Hippocampal formation (tissue), 2 donors: ENCODE data around the gene UQCR10.

Experiments used
- DNase-seq, 2 donors: peaks; one replicate each; lab custom pipeline; 2025; lab: John Stamatoyannopoulos, UW

UQCR10 gene

DNA sequence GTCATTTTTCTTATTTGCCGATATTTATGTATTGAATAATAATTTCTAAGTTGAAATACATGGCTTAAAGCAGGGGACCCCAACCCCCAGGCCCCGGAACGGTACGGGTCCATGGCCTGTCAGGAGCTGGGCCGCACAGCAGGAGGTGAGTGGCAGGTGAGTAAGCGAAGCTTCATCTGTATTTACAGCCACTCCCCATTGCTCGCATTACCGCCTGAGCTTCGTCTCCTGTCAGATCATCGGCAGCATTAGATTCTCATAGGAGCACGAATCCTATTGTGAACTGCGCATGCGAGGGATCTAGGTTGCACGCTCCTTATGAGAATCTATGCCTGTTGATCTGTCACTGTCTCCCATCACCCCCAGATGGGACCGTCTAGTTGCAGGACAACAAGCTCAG lies 4.9 kb upstream of the UQCR10 start:
- no peak for DNase-seq

- no peak for DNase-seq
These were observed 1.1 kb upstream of the UQCR10 start for GRCh38 chr22:29765905-29766631.

DNA sequence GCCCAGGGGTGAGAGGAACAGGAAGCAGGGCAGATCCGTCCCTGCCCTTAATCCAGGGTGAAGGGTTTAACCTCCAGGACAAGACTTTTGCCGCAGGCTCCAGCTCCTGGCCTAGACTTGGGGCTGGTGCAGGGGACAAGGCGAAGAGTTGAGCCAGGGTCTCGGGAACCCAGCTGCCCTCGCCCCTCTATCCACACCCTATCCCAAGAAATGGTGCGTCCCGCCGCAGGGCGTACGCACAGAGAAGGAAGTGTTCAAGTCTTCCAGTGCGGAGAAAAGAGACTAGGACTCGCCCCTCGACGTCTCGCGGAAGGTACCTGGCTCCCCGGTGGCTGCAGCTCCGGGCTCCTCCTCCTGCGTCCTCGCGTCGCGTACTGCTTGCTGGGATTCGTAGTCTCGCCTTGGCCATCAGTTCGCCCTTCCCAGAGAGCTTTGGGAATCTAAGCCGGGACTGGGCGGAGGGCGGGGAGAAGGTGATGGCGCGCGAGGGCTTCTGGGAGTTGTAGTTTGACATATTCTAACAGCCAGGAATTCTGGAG lies 468 bp upstream of the UQCR10 start, which contains the start of gene ZMAT5:
ZMAT5 (minus strand) TSS at position 376 of the 539 bp plus-strand sequence. CDS start 18,463 bp downstream, outside the sequence.
- DNase-seq, result peak; percentile 91 to 97

DNA sequence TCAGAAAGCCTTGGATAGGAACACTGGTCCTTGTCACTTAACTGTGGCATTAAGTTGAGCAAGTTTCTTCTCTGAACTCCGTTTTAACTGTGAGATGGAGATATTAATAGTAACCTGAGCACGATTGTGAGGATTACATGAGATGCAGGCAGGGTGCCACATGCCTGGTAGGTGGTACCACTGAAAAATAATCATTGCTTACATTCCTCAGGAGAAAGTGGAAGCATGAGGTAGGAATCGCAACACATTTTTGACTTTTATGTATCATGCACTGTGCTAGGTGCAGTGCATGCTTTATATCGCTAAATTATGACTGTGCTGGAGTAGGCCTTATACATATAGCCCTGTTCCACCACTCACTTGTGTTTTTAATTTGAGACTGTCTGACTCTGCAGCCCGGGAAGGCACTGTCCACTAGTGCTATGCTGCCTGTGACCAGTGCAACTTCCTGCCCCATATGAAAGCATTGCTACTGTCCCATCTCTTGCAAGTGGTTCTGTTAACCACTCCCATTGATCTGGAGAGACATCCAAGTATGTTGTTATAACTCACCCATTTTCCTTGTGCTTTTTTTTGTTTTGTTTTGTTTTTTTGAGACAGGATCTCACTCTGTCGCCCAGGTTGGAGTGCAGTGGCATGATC lies 1.0 kb downstream of the UQCR10 start:
- DNase-seq, result no peak

GRCh38 chr22:29769723-29770321 lies 2.7 kb downstream of the UQCR10 start:
- no peak for DNase-seq

DNA sequence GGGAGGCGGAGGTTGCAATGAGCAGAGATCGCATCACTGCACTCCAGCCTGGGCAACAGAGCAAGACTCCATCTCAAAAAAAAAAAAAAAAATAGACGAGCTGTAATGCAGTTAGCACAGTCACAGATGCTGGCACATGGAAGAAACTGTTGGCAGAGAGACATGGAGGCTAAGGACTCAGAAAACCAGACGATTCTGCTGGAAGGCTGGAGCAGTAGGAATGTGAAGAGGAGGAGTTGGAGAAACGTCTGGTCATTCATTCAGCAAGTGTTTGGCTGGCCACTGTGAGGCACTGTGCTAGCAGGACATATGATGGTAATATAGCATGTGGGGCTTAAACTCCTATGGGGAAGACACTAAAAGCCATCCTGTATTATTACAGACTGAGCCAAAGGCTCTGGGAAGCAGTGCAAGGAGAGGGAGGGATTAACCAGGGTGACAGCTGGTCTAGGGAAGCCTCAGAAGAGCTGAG lies 5.0 kb downstream of the UQCR10 start:
- no peak for DNase-seq

DNA sequence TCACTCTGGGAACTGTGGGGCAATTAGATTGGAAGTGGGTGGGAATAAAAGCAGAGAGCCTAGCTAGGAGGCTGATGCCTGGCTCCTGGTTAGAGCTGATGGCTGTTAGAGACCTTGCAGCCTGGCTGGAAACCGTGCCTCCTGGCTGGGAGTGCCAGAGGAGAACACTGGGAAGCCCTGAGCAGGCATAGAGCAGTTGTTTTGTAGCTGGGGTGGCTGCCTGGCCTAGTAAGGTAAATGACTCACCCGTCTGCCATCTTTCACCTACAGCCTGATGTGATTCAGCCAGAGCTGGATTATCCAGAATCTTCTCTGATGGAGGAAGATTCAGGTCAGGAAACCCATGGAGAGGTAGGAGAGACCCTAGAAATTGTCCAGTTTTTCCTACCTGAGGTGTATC lies 6.1 kb downstream of the UQCR10 start:
- no peak for DNase-seq

GRCh38 chr22:29780220-29780619 lies 13.1 kb downstream of the UQCR10 start:
- no peak for DNase-seq

DNA sequence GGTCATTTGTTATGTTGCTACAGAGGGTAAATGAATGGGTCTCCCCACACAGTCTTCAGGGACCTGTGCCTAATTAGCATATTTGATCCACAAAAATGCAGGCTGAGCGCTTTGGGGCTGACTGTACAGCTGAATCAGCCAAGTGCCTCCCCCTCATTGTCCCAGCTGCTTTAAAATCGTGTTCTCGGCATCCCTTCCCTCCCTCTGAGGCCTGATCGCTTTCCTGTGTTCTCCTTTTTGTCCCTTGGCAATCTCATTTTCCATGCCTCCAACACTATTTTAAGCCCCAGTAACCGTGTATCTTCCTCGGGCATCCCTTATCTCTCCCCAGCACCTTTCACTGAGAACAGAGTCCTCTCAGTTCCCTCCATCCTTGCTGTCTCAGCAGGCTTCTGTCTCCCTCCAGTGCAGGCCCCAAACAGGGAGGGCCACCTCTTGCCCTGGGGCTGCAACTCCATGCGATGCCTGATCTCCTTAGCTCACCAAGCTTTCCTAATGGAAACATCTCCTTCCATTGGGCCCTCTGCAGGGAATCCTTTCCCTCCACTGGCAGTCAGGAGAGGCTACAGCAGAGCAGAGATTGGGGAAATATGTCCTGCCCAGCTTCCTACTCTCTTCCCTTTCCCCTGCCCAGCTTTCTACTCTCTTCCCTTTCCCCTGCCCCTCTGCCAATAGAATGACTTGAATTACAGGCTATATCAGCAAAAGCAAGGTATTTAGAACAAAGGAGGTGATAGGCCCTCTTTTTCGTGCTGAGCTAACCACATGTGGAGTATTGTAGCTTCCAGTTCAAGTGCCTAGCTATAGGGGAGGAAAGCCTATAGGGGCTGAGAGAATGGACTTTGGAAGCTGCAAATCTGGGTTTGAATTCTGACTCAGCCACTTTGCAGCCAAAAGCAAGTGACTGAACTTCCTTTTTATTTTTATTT lies 13.8 kb downstream of the UQCR10 start:
- DNase-seq, result peak; percentile 10 to 67

GRCh38 chr22:29782061-29782845 lies 15.1 kb downstream of the UQCR10 start:
- DNase-seq, result peak in 1 of 2 donors; percentile 13

DNA sequence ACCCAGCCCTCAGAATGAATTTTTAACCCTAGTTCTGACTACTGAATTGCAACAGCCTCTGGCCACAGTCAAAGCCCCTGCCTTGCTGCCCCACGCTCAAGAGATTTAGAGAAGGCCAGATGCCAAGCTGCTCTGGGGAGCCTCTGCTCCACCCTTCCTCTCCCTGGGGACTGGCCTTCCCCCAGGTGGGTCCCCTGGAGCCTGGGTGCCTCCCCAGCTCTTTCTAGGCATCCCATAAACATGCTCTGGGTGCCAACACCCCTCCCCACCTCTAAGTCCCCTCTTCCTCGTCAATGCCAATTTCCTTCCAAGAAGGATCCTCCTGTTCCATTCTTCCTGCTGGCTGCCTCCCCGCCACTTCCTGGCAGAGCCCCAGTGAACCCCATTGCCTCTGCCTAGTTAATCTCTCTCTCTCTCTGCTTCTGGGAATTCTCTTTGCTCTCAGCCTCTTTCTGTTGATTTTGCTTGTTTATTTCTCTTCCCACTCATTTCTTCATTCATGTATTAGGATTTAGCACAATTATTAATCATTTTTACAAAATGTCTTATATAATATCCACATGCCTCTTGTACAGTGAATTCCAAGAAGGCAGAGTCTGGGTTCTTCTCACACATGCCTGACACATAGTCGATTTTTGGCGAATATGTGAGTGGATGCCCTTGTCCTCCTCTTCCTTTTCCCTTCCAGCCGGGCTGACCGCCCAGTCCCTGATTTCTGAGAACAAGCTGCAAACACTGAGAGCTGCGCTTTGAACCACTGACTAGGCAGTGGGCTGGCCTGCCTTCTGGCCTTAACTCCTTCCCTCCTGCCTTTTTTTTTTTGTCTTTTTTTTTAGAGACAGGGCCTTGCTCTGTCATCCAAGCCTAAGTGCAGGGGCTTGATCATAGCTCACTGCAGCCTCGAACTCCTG lies 17.5 kb downstream of the UQCR10 start:
- DNase-seq, result peak; percentile 16 to 64

GRCh38 chr22:29786031-29786430 lies 18.9 kb downstream of the UQCR10 start:
- no peak for DNase-seq

DNA sequence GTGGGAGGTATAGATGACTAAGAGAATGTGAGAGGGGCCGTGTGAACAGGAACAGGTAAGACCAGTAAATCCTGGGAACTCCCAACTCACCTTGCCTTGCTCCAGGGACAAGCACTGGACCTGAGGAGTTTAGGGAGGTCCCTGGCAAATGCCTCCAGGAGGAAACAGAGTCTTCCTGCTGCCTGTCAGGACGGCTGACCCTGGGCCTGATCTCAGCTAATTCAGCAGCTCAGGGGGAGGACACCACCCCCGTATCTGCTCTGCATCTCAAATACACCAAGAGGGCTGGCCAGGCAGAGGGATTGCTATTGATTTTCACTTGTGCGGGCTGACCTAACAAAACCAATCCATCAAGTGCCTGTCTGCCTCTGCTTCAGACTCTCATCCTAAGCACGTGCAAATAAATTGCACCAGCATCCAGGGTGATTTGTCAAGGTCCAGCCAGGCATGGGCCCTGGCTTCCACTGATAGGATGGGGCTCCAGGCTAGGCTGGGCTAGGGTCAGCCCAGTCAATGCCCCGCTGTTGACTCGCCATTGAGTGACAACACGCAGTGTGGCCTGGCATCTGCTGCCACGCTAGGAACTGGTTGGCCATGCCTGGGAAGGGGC lies 20.3 kb downstream of the UQCR10 start:
- no peak for DNase-seq

GRCh38 chr22:29788339-29789279 lies 21.4 kb downstream of the UQCR10 start:
- DNase-seq, result no peak

DNA sequence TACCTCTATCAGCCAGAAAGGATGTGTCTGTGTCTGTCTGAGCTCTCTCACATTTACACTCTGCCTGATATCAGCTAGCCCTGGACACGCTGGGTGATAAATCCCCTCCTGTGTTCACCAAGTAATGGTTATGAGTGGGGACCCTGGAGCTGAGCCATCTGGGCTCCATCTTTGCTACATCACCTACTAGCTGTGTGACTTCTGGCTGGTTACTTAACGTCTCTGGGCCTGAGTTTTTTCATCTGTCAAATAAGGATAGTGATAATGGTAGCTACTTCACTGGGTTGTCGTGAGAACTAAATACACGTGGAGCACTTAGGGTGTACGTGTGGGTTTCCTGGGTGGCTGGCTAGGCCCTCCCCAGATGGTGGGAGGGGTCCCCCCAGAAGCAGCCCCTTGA lies 22.9 kb downstream of the UQCR10 start:
- DNase-seq, result no peak

DNA sequence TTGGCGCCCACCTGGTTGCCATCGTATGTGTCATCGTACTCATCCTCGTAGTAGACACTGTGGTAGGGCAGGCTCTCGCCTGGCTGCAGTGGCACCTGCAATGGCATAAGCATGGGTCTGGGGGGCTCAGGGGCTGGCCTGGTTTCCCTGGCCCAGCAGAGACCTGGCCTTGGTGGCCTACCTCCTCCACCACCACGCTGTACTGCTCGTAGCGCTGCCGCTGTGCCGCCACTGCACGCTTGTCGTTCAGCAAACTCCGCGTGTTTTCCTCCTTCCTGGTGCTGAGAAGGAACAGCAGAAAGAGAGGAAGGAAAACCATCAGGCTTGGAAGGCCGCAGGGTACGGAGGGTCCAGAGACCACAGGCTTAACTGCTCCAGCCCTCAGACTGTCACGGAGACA lies 26.2 kb downstream of the UQCR10 start:
- no peak for DNase-seq

- no peak for DNase-seq
These were observed 28.5 kb downstream of the UQCR10 start for GRCh38 chr22:29795663-29796062.

DNA sequence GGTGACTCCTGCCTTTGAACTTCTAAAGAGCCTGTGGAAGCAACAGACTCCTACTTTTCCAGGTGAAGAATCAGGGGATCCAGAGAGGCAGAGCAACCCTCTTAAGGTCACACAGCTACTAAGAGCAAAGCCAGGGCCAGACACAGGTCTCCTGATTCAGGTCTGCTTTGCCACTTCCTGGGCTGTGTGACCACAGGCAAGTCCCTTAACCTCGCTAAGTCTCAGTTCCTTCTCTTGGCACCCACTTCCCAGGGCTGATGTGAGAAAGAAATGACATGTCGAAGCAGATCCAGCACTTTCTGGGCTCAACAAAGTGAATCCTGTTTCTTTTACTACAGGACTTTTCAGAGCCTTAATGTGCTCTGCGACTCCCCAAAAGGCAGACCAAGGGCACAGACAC lies 30.2 kb downstream of the UQCR10 start:
- no peak for DNase-seq
